ENCODE measurements around the gene SOST.

- TF ChIP-seq POLR2AphosphoS5 (IDR thresholded peaks at IDR 0.05; ENCODE audit: low read depth, low read length) (no peak), SIN3A (IDR thresholded peaks at IDR 0.05; ENCODE audit: borderline replicate concordance, insufficient read depth, low read length) (no peak), TAF1 (IDR thresholded peaks at IDR 0.05; ENCODE audit: borderline replicate concordance, insufficient read depth, low read length) (no peak)
Observed at GRCh38 chr17:43755389-43755875, 3.2 kb downstream of the SOST start.

All from PFSK-1 (cell line).